ENCODE results near the gene USP54.

DNA sequence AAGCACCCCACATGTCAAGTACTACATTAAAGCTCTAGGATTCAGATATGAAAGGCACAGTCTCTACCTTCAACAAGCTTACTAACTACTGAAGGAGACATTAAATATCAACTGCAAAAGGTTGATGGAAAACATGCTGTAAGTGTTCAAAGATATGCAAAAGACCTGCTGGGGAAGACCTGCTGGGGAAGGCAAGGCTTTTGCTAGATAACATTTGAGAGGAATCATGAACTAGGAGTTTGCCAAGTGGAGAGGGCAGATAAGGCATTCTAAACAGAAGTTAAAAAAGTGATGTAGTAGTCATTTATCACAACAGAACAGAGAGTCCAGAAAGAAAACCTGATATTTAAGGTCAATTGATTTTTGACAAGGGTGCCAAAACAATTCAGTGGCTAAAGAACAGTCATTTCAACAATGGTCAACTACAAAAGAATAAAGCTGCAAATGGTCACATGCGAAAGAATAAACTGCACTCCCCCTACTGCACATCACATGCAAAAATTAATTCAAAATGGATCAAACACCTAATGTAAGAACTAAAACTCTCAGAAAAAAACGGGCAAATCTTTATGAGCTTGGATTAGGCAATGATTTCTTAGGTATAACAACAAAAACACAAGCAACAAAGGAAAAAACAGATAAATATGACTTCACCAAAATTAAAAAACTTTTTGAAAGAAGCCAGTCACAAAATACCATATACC is 134.8 kb downstream of the USP54 start:
- TF ChIP-seq, protein P1, sequence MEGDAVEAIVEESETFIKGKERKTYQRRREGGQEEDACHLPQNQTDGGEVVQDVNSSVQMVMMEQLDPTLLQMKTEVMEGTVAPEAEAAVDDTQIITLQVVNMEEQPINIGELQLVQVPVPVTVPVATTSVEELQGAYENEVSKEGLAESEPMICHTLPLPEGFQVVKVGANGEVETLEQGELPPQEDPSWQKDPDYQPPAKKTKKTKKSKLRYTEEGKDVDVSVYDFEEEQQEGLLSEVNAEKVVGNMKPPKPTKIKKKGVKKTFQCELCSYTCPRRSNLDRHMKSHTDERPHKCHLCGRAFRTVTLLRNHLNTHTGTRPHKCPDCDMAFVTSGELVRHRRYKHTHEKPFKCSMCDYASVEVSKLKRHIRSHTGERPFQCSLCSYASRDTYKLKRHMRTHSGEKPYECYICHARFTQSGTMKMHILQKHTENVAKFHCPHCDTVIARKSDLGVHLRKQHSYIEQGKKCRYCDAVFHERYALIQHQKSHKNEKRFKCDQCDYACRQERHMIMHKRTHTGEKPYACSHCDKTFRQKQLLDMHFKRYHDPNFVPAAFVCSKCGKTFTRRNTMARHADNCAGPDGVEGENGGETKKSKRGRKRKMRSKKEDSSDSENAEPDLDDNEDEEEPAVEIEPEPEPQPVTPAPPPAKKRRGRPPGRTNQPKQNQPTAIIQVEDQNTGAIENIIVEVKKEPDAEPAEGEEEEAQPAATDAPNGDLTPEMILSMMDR (IDR thresholded peaks at IDR 0.05), result no peak
- TF ChIP-seq POLR2A (IDR thresholded peaks at IDR 0.05; ENCODE audit: low read depth), result no peak
